GM18861 (cell line): ENCODE results near the gene SIK3.
A peak's percentile ranks its signal among the peaks of the same experiment; 100 is the strongest.

Experiments
- ATAC-seq: cut with Tn5 transposase; IDR thresholded peaks from one replicate; pipeline ENCODE4 v1.9.1; 2021; ENCODE audit not compliant: unreplicated experiment

Gene SIK3

GRCh38 chr11:116932181-116932580 lies 166.0 kb downstream of the SIK3 start:
- no peak for ATAC-seq

GRCh38 chr11:116931206-116931953 lies 166.8 kb downstream of the SIK3 start:
- ATAC-seq, result no peak

- no peak for ATAC-seq
These were observed 167.6 kb downstream of the SIK3 start for GRCh38 chr11:116930586-116930985.

GRCh38 chr11:116930177-116930576 lies 168.1 kb downstream of the SIK3 start:
- ATAC-seq, result no peak

- ATAC-seq, result no peak
These were observed 168.7 kb downstream of the SIK3 start for GRCh38 chr11:116929414-116930090.

- no peak for ATAC-seq
These were observed 169.4 kb downstream of the SIK3 start for GRCh38 chr11:116928845-116929244.

GRCh38 chr11:116928102-116928777 lies 170.0 kb downstream of the SIK3 start:
- peak; percentile 57 for ATAC-seq

GRCh38 chr11:116927163-116927974 lies 170.9 kb downstream of the SIK3 start:
- ATAC-seq, result no peak

GRCh38 chr11:116925050-116925449 lies 173.2 kb downstream of the SIK3 start:
- ATAC-seq, result no peak

- no peak for ATAC-seq
These were observed 179.1 kb downstream of the SIK3 start for GRCh38 chr11:116918925-116919655.

- ATAC-seq, result no peak
These were observed 180.6 kb downstream of the SIK3 start for GRCh38 chr11:116917632-116918031.

GRCh38 chr11:116916886-116917285 lies 181.3 kb downstream of the SIK3 start:
- ATAC-seq, result no peak

- no peak for ATAC-seq
These were observed 182.2 kb downstream of the SIK3 start for GRCh38 chr11:116916052-116916451.

GRCh38 chr11:116913000-116913399 lies 185.2 kb downstream of the SIK3 start:
- no peak for ATAC-seq

- ATAC-seq, result no peak
These were observed 186.1 kb downstream of the SIK3 start for GRCh38 chr11:116911976-116912734.

GRCh38 chr11:116910847-116911246 lies 187.4 kb downstream of the SIK3 start:
- ATAC-seq, result no peak

- no peak for ATAC-seq
These were observed 187.8 kb downstream of the SIK3 start for GRCh38 chr11:116910378-116910777.

- no peak for ATAC-seq
These were observed 189.0 kb downstream of the SIK3 start for GRCh38 chr11:116909245-116909644.

- no peak for ATAC-seq
These were observed 191.7 kb downstream of the SIK3 start for GRCh38 chr11:116906479-116906878.

GRCh38 chr11:116903090-116903489 lies 195.1 kb downstream of the SIK3 start:
- no peak for ATAC-seq
